HG02885 (cell line): Measurements from ENCODE around the gene VASH2.
"Not testable (repeated sequence)": the region's sequence is repeated elsewhere in the genome, so short reads cannot be mapped to it uniquely, and the experiment has no call there.

ENCODE experiments used
- ATAC-seq: cut with Tn5 transposase; IDR thresholded peaks from one replicate; pipeline ENCODE4 v1.9.1; 2021; ENCODE audit warnings: mild to moderate bottlenecking; ENCODE audit not compliant: unreplicated experiment, poor library complexity

The VASH2 gene

DNA sequence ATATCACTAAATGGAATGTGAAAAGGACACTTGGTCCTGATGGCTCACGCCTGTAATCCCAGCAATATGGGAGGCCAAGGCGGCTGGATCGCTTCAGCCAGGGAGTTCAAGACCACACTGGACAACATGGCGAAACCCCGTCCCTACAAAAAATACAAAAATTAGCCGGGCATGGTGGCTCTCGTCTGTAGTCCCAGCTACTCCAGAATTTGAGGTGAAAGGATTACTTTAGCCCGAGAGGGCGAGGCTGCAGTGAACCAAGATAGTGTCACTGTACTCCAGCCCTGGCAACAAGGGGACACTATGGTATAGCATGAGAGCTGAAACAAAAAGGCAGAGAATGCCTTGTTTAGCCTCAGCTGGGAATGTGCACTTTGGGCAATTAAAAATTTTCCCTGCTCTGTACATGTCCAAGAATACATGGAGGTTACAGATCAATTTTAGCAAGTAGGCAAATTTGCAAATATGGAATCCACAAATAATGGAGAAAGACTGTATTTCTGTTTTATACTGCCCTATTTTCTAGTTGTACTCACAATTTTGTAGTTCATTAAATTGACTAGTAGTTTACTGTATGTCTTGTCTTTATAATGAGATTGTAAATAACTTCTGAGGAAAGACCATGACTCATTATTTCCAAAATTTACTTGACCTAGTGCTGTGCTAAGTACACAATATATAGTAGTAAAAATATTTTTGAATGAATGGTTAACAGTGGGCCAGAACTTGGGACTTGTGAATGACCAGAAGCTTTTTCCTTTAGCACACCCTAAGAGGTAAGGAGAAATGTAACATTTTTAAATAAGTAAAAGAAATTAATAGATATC lies 67.3 kb downstream of the VASH2 start:
- ATAC-seq: no peak

DNA sequence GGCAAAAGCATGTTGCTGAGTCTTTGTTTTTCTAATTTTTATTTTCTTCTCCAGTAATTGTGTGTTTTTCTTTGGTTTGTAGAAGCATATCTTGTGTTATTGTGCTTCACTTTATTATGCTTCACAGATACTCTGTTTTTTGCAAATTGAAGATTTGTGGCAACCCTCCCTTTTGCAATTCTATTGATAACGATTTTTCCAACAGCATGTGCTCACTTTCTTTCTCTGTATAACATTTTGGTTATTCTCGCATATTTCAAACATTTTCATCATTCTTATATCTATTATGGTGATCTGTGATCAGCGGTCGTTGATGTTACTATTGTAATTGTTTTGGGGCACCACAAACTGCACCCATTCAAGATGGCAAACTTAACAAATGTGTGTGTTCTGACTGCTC lies 69.1 kb downstream of the VASH2 start:
- ATAC-seq: no peak

DNA sequence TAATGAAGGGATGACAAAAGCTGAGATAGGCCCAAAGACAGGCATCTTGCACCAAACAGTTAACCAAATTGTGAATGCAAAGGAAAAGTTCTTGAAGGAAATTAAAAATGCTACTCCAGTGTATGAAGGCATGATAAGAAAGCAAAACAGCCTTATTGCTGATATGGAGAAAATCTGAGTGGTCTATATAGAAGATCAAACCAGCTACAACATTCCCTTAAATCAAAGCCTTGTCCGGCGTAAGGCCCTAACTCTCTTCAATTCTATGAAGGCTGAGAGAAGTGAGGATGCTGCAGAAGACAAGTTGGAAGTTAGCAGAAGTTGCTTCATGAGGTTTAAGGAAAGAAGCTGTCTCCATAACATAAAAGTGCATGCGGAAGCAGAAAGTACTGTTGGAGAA lies 69.7 kb downstream of the VASH2 start:
- ATAC-seq: no peak

DNA sequence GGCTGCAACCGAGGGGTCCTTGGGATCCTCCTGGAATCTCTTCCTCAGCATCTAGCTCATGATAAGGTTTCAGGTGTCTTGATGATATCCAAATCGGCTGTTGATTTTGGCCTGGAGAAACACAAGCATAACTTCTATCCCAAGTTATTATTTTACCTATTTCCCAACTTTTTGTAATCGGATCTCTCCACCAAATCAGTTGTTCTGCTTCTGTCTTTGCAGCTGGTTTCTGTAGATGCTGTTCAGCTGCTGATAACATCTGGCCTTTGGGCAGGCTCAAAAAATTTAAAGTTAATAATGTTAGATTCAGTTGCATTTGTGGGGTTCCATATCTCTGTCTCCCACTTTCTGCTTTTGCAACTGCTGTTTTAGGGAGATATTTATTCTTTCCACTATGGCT lies 76.7 kb downstream of the VASH2 start:
- ATAC-seq: not testable (repeated sequence)

DNA sequence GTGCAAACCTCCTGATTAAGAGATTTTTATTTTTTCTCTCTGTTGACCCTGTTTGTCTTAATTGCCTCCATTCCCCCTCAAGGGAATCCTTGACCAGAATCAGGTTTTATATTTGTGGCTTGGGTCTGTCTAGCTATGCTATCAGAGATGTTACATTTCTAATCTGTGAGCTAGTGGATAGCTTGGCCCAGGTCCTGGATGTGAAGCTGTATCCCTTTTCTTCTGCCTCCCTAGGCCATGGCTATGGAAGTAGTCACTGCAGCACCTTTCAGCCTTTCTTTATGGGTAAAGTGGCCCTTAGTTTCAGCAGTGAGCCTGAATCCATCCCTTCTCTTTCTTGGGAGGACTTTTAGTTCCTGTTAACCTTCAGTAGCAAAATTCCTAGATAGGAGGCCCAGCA lies 82.3 kb downstream of the VASH2 start:
- no peak for ATAC-seq

DNA sequence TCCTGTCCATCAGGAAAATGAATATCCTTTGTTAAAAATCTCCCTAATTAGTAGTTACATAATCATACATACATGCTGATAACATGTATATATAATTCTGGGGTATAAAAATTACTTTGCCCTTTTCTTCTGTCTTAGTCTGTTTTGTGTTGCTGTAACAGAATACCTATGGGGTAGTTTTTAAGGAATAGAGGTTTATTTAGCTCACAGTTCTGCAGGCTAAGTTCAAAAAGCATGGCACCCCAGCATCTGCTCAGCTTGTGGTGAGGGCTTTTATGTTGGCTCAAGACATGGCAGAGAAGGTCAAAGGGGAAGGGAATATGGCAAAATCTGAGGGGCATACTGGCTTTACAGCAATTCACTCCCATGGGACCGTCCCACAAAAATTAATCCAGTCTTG lies 84.4 kb downstream of the VASH2 start:
- ATAC-seq: no peak

DNA sequence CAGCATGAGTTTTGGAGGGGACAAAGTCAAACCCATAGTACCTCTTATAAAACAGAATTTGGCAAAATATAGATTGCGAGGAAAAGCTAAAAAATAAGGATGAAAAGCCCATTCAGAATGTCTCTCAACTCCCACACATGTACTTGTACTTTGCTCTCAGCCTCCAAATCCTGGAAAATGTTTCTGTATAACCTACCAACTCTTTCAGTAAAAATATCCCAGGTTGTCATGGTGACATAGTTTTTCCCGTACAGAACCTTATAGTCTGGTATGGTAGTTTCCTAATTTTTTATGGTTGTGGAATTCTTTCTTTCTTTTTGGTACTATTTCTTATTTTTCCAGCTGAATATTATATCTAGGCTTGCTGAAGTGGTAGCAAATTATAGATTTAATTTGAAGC lies 85.2 kb downstream of the VASH2 start:
- no peak for ATAC-seq
